ENCODE results near the gene LARGE2.
"Not testable (repeated sequence)": the region's sequence is repeated elsewhere in the genome, so short reads cannot be mapped to it uniquely, and the experiment has no call there.

GRCh38 chr11:45900175-45900800 lies 22.2 kb upstream of the LARGE2 start:
- TF ChIP-seq CTCF (IDR thresholded peaks at IDR 0.05; ENCODE audit: low read depth, low read length); POLR2A (IDR thresholded peaks at IDR 0.05; ENCODE audit: extremely low read depth, insufficient read length); MAX (IDR thresholded peaks at IDR 0.05; ENCODE audit: low read depth, low read length); MYC (IDR thresholded peaks at IDR 0.05; ENCODE audit: low read depth, low read length): not testable (repeated sequence)

Measured in NB4 (cell line).